NCI-H2196 treated with DMSO at 0.1 percent for 48 hours (cell line): ENCODE data around the gene CTU2.
"Not testable (repeated sequence)": the region's sequence is repeated elsewhere in the genome, so short reads cannot be mapped to it uniquely, and the experiment has no call there.

Experiments used
- DNase-seq: peaks from one replicate; lab custom pipeline; 2025; ENCODE audit not compliant: unreplicated experiment; lab: John Stamatoyannopoulos, UW

CTU2 gene

DNA sequence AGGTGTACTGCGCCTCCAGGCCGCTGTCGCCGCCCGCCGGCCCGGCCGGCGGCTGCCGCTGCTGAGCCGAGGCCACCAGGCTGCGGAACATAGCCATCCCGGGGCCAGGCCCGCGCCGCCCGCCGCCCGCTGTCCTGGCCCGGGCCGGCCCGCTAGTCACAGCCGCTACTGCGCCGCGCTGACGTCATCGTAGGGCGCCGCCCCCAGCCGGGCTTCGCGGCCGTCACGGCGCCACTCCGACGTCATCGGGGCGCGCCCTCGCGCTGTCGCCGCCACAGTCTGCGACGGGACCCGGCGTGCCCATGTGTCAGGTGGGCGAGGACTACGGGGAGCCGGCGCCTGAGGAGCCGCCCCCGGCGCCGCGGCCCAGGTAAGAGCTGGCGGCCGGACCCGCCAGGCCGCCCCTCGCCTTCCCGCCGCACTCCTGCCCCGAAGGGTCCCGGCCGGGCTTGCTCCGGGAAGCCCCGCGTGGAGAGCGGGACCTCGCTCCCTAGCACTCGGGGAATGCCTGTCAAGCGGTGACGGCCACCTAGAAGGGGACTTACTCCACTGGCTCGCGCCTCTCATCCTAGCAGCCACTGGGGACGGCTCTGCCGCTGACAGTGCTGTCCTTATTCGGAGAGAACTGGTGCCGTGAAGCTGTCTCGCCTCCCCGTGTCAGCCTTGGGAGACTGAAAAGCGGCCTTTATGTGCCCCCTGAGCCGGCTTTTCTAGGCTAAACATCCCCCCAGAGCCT lies at the start of gene CTU2, which contains the start of gene RNF166:
TSS of gene CTU2 (plus strand) at position 275 of the 736 bp plus-strand sequence. CDS start at position 303, 28 bp downstream.
TSS of gene RNF166 (minus strand) at position 180 of the 736 bp plus-strand sequence. CDS start at position 97, 83 bp downstream.
- peak; percentile 35 for DNase-seq

DNA sequence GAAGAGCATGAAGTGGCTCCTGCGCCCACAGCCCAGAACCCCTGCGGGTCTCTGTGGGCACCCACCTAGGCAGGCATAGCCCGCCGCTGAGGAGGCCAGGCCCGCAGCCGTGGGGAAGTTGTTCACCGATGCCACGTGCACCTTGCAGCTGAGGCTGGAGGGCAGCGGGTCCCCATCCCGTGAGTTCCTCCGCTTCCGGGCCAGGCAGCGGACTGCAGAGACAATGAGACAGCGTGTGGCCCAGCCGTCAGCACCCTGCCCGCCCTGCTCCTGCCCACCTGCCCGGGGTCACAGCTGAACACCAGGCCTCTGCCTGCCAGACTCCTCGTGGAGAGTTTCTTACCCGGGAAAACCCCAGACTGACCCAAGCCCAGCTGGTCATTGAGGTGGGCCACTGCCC lies 48.9 kb upstream of the CTU2 start:
- DNase-seq, result no peak

DNA sequence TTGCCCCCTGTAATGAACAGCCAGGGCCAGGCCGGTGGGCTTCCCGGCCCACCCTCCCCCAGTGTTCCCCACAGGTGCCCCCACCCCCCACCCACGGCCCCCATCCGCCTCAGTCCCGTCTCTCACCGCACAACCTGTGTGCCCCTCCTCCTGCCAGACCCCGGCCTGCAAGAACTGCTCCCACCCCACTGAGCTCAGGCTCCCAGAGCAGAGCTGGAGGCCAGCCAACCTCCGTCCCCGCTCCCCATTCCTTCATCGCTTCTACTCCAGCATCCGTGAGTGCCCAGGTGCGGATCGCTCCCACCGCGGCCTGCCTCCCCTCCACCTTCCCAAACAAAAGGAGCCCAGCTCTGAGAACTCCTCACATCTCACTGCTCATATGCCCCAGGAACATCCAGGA lies 47.6 kb upstream of the CTU2 start:
- no peak for DNase-seq

DNA sequence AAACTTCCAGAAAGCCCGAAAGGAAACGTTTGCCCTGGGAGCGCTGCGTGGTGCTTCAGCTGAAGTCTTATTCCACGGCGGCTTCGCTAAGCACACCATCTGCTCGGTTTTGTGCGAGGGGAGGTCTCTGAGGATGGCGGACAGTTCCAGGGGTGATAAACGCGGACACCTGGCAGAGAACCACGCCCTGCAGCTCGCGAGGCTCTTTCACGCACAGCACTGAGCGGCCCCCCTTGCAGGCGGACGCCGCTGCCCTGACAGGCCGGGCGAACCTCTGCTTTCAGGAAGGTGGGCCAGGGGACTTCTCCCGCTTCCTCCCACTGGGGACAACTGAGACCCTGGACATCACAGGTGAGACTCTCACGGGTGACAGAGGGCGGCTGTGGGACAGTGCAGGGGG lies 47.1 kb upstream of the CTU2 start:
- no peak for DNase-seq

DNA sequence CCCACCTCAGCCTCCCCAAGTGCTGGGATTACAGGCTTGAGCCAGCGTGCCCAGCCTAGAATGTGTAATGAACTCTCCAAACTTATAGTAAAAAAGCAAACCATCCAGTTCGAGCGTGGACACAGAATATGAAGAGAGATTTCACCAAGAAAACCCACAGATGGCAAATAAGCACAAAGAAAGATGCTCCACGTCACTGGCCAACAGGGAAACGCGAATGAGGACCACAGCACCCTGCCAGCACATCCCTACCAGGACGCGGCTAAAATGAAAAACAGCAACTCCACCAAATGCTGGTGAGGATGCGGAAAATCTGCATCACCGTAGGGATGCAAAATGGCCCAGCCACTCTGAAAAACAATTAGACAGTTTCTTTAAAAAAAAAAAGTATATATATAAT lies 44.8 kb upstream of the CTU2 start:
- DNase-seq, result no peak

DNA sequence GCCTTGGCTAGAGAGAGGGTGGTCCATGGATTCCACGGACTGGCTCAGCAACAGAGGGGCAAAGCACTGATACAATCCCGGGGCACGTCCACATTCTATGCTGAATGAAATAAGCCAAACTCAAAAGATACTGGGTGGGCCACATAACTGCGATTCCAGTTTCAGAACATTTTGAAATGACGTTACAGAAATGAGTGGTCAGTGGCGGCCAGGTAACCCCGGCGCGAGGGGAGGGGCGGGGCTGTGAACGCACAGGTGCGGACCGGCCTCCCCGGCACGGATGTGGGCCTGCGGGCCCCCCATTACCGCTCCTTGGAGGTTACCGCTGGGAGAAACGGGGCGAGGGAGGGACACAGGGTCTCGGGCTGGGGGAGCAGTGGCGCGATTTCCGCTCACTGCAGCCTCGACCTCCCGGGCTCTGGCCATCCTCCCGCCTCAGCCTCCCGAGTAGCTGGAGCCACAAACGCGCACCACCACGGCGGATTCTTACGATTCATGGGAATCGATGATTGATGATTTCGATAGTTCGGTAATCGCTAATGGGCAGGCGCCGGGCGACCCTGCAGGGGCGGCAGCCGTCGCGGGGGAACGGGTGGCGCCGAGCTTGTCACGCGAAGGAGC lies 44.0 kb upstream of the CTU2 start:
- DNase-seq, result no peak

DNA sequence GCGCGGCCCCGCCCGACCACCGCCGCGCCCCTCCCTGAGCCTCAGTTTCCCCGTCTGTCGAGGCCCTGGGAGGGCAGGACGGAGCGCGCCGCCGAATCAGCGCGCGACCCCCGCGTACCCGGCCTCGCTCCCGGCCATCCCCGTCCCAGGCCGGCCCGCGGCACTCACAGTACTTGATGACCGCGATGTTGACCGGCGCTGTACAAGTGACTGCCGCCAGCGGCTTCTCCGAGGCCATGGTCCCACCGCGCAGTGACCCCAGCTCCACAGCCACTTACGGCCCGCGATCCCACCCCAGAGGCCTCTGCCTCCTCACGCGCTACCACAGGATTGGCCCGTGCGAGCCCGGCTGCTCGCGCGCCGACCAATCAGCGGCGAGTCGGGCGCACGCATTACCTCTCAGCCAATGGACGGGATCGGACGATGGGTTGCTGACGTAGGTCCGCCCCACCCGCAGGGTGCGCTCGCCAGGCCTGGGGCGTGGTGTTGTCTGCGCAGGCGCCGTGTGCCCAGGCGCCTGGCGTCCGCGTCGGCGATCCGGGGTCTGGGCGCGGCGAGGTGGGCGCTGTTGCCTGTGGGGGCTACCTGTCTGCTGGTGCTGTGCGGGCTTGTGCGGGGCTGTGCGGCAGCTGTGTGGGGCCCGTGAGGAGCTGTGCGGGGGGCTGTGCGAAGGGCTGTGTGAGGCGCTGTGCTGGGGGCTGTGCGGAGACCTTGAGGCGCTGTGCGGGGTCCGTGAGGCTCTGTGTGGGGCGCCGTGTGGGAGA lies 43.3 kb upstream of the CTU2 start, which contains the start of gene MVD:
TSS of gene MVD (minus strand) at position 249 of the 764 bp plus-strand sequence. CDS start at position 238, 11 bp downstream.
- DNase-seq, result peak; percentile 66

DNA sequence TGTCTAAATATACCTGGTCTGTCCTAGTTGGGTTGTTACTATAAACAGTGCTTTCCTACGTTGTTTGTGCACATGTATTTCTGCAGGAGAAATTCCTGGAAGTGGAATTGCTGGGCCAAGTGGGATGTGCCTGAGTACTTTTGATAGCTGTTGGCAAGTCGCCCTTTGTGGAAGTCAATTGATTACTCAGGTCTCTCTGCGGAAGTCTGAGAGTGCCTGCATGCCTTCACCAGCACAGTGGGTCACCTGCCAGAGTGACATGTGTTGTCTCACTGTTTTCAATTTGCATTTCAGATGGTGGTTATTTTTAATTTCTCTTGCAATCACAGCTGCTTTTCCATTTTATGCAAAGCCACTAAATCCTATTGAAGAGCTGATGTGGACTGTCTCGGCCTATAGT lies 41.2 kb upstream of the CTU2 start:
- DNase-seq, result no peak

DNA sequence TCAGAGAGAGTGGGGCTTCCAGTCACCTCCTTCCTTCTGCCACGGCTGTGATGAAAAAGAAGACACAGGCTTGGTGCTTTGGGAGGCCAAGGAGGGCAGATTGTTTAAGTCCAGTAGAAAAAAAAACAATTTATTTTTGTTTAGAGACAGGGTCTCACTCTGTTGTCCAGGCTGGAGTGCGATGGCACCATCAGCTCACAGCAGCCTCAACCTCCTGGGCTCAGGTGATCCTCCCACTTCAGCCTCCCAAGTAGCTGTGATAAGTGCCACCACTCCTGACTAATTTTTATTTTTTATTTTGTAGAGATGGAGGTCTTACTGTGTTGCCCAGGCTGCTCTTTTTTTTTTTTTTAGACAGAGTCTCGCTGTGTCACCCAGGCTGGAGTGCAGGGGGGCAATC lies 40.7 kb upstream of the CTU2 start:
- DNase-seq, result no peak

DNA sequence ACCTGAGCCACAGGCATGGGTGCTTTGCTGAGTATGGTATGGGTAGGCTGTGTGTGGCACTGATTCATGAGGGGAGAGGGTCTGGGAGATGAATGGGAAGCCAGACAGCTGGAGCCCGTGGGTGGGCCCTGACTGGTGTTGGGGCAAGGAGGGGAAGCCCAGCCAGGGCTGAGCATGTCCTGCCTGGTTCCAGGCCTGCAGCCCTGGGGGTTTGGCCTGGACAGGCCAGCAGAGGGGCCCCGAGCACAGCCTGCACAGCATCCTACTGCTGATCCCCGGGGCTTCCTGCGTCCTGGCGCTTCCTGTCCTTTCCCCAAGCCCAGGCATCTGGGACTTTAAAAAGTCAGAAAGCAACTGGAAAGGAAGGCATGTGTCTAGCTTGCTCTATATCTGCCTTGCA lies 38.8 kb upstream of the CTU2 start:
- no peak for DNase-seq

DNA sequence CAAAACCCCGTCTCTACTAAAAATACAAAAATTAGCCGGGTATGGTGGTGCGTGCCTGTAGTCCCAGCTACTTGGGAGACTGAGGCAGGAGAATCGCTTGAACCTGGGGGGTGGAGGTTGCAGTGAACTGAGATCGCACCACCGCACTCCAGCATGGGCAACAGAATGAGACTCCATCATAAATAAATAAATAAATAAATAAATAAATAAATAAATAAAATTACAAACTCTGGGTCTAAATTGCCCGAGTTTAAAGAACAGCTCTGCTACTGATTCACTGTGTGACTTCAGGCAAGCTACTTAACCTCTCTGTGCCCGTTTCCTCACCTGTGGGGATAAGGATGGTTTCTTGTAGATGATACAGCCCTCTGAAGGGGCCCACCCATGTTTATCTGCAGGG lies 36.8 kb upstream of the CTU2 start:
- DNase-seq, result not testable (repeated sequence)

DNA sequence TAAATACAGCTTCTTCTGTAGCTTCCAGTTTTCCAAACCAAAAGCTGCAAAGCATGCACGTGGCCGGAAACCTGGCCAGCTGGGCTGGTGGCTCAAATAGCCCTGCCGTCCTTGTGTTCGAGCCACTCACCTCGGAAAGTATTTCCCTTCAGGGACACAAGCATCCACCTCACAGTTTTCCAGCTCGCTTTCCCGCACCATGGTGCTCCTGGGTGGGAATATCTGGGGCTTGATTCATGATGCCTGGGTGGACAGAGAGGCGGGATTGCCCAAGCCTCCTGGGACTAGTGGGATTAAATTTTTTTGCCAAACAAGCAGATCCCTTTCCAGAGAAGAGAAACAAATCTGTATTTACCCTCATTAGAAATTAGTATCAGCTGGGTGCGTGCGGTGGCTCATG lies 36.3 kb upstream of the CTU2 start:
- no peak for DNase-seq

DNA sequence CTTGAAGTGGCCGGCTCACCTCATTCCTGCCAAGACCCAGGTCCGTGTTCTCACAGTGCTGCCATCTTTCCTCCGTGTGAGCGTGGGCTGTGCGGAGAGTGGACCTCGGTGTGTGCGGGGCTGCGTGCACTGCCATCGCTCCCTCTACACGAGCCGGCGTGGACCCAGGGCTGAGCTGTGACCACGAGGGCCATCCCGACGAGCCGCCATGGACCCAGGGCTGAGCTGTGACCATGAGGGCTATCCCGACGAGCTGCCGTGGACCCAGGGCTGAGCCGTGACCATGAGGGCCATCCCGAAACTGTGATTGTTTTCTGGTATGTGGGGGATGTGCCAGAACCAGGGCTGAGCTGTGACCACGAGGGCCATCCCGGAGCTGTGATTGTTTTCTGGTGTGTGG lies 34.5 kb upstream of the CTU2 start:
- DNase-seq, result no peak

DNA sequence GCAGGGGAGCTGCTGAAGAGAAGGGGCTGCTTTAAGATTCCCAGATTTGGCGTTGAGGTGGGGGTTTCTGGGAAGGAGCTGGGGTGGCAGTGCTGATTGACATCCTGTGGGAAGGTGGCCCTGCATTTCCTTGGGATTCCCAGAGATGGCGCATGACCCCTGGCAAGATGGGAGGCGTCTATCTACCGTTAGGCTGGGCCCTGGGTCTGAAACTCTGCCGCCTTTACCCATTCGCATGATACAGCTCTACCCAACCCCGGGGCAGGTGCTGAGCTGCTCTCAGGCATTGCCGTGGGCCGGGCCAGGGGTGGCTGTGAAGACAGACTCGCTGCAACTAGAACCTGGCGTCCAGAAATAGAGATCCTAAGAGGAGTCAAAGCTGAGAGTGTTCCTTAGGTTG lies 33.5 kb upstream of the CTU2 start:
- no peak for DNase-seq

DNA sequence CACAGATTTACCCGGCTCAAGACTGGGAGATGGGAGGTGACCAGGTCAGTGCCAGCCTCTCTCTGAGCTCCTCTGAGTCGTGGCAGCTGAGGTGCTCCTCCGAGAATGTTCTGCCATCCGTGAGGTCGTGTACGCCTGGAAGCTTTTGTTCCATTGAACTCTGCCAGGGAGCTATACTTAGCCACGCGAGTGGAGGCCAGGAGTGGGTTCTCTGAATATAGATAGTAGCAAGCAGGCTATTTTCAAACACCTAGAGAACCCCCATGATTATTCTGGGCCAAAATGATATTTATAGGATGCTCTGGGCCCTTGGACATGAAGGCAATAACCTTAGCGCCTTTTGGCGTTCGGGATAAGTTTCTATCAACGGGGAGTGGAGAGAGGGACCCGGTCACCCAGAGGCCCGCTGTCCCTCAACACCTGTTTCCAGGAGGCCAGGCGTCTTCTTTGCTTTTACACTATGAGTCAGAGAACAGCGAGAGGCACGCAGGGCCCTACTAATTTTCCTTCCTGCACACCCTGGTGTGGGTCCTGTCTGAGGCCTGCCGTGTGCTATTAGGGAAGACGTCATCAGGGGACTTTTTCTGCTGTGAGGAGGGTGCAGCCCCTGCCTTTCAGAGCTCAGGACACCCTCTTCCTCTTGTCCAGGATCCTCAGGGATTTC lies 32.5 kb upstream of the CTU2 start:
- DNase-seq, result no peak

DNA sequence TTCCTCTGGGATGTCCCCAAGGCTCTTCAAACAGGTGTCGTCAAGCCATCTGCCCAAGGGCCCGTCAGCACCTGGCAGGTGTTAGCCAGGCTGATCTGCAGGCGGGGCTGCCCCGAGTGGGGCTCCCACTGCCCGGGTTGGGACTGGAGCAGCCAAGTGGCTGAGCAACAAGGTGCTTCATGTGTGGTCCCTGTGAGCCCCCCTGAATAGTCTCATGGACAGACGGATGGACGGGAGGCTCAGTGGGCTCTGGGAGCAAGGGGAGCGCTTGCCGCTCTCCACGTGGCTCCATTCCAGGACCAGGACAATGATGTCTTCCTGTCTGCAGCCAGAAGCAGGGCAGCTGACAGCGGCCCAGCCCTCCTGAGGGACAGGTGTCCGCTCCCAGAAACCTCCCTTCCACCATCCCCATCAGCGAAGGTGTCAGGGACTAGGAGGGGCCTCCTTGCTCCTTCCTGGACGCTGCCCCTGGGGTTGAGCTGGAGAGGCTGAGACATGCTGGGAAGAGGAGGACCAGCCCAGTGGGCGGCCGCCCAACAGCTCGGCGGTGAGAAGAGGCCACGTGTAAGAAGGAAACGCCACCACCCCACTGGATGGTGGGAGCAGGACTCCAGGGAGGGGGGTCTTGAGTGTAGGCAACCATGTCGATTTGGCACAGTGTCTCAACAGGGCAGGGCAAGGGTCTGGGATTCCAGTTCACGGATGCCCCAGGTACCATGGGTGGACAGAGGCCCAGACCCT lies 29.6 kb upstream of the CTU2 start:
- DNase-seq, result no peak

DNA sequence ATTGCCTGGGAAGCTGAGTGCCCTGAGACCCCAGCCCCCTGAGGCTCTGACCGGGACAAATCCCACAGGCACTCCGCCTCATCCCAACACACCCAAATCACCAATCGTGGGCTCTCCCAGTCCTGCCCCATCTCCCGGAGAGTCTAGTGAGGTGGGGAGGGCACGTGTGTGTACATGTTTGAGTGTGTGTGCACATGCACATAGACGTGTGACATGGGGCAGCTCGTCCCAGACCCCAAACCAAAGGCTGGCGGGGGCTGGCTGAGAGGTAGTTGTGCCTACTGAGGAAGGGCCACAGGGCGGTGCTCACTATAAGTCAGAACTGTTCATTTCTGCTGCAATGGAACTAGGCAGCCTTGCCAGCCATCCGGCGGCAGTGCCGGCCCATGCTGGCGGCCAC lies 28.6 kb upstream of the CTU2 start:
- DNase-seq, result no peak

DNA sequence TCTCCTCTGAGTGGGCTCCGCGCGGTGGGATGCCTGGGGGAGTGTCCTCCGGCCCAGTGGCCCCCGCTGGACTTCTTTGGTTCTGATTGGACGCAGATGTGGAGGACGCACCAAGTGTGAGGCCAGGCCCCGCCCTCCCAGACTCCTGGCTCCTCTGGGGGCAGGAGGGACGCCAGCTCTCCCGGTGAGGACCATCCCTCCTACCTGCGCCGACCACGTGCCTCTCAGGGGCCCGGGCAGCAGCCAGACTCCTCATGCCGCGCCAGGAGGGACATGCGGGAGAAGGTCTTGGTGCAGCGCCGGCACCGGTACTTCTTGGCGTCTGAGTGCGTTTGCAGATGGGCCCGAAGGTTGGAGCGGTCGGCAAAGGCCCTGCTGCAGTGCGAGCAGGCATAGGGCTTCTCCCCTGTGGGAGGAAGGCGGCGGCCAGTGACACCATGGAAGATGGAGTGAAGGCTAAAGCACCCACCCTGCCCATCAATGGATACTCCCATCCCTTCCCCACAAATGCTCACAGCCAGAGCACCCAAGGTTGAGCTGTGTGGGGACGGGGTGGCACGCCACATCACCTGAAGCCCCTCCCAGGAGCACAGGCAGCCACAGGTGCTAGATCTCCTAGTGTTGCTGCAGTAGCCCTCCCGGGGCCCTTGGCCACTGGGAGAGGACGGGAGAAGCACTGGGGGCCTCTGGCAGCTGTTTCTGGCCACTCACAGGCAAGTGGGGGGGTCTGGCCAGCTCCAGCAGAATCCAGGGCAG lies 27.9 kb upstream of the CTU2 start:
- DNase-seq, result no peak

DNA sequence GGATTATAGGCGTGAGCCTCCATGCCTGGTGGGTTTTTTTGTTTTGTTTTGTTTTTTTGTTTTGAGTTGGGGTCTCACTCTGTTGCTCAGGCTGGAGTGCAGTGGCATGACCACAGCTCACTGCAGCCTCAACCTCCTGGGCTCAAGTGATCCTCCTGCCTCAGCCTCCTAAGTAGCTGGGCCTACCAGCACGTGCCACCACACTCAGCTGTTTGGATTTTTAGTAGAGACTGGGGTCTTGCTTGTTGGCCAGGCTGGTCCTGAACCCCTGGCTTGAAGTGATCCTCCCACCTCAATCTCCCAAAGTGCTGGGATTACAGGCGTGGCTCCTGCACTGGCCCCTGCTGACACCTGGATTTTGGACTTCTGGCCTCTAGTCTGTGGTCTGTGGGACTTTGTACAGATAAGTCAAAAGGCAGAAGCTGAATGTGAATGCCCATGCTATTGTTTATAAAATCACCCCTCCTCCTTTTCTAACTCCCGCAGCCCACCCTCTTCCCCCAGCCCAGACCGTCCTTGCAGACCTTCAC lies 25.7 kb upstream of the CTU2 start:
- no peak for DNase-seq
